ENCODE results near the gene RBM3.
"Not testable (repeated sequence)": the region's sequence is repeated elsewhere in the genome, so short reads cannot be mapped to it uniquely, and the experiment has no call there.

Gene RBM3

GRCh38 chrX:48574270-48575266 is at the start of gene RBM3:
Gene RBM3, plus strand, starts transcription at chrX:48574484. Its CDS starts 697 bp downstream, at chrX:48575181.
- DNase-seq (ENCODE audit: low spot score): peak; percentile 96

- not testable (repeated sequence) for DNase-seq (ENCODE audit: low spot score)
Measured at GRCh38 chrX:48525853-48526252, 48.4 kb upstream of the RBM3 start.

DNA sequence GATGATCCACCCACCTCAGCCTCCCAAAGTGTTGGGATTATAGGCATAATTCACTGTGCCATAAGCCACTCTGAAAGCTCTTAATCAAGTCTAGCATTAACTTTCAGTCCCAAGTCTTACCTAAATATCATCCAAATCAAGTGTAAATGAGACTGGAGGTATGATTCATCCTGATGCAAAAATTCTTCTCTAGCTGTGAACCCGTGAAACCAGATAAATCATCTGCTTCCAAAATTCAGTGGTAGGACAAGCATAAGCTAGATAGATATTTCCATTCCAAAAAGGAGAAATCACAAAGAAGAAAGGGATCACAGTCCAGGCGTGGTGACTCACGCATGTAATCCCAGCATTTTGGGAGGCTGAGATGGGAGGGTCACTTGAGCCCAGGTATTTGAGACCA is 43.5 kb upstream of the RBM3 start:
- DNase-seq (ENCODE audit: low spot score): no peak

GRCh38 chrX:48531358-48531959 is 42.8 kb upstream of the RBM3 start:
- peak; percentile 82 for DNase-seq (ENCODE audit: low spot score)

GRCh38 chrX:48532161-48532560 is 42.1 kb upstream of the RBM3 start:
- DNase-seq (ENCODE audit: low spot score): no peak

DNA sequence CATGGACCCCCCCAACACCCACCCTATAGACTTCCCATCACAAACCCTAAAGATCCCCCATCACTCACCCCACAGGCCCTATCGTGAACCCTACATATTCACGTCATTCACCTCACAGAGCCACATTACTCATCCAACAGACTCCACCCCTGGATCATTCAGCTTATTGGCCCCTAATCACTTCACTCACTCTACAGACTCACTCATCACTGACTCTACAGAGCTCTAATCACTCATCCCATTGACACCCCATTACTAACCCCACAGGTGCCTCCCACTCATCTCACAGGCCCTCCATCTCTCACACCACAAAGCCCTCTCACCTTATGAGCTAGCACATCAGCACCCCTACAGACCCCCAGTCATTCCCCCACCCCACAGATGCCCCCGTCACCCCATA is 41.1 kb upstream of the RBM3 start:
- DNase-seq (ENCODE audit: low spot score): no peak

- no peak for DNase-seq (ENCODE audit: low spot score)
Measured at GRCh38 chrX:48538641-48539344, 35.5 kb upstream of the RBM3 start.

DNA sequence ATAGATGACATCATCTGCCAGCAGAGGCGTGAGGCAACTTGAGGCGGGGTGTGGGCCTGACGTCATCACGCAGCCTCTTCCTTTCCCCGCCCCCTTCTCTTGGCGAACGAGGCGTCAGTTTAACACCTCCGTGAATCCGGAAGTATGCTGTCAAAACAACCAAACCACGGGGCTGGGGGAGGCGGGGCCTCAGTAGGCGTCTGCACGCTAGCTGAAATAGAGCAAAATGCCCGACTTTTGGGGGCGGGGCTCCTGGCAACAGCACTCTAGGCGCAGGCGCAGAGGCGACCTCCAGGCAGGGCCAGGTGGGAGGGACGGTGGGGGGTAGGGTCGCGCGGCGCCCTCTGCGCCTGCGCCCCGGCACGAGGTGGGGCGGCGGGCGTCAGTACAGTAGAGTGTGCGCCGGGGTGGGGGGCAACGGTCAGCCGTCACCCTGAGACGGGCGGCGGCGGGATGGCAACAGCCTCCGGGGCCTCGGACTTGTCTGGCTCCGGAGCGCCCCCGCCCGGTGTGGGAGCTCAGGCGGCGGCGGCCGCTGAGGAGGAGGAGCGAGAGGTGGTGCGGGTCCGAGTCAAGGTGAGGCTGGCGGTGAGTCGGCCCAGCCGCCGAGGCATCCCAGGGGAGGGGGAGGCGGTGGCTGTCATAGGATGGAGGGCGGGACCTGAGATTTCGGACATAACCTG is 34.8 kb upstream of the RBM3 start, which contains the start of gene TBC1D25:
TSS of gene TBC1D25 (plus strand) at position 370 of the 683 bp plus-strand sequence. CDS start at position 454, 84 bp downstream.
- DNase-seq (ENCODE audit: low spot score): peak; percentile 98

GRCh38 chrX:48540028-48540375 is 34.3 kb upstream of the RBM3 start:
- no peak for DNase-seq (ENCODE audit: low spot score)

DNA sequence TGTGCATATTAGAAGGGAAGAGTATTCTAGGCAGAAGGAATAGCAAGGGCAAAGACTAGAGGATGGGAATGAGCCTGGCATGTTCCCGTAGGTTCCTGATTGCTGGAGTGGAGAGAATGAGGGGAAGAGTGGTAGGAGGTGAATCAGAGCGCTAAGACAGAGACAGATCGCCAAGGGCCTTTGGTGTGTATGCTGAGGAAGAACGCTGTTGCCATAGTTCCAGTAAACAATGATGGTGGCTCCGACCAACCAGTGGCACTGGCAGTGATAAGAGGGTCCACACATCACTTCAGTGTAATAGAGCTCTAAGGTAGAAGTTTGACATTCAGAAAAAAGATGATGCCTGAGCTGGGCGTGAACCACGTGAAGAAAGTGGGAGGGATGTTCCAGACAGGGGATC is 33.8 kb upstream of the RBM3 start:
- DNase-seq (ENCODE audit: low spot score): no peak

DNA sequence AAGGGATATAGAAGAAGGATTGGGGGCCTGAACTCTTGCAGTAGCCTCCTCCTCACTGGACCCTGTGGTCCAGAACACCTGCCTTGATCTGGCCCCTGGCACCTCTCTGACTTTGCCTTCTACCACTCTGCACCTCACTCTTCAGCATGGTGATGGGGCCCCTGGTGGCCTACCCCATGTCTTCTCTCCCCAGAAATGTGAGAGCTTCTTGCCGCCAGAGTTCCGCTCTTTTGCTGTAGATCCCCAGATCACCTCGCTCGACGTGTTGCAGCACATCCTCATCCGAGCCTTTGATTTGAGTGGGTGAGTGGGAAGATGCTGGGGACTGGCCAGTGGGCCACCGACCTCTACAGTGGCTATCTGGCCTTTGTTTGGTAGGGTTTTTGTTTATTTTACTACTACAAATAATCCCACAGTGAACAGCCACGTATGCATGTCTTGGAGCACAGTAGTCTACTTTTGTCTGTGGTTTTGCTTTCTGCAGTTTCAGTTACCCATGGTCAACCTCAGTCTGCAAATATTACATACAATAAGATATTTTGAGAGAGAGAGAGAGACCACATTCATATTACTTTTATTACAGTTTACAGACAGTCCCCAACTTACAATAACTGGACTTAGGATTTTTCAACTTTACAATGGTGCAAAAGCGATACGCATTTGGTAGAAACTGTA is 33.0 kb upstream of the RBM3 start:
- no peak for DNase-seq (ENCODE audit: low spot score)

DNA sequence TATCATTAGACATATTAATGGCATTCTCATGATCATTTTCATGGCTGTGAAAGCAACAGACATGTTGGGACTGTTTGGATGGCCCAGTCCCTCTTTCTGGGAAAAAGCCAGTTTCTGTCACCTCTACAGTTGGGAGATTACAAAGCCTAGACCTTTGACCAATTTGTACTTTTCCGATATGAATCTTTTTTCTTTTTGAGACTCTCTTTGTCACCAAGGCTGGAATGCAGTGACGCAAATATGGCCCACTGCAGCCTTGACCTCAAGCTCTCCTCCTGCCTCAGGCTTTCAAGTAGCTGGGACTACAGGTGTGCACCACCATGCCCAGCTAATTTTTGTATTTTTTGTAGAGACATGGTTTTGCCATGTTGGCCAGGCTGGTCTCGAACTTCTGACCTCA is 25.4 kb upstream of the RBM3 start:
- no peak for DNase-seq (ENCODE audit: low spot score)

DNA sequence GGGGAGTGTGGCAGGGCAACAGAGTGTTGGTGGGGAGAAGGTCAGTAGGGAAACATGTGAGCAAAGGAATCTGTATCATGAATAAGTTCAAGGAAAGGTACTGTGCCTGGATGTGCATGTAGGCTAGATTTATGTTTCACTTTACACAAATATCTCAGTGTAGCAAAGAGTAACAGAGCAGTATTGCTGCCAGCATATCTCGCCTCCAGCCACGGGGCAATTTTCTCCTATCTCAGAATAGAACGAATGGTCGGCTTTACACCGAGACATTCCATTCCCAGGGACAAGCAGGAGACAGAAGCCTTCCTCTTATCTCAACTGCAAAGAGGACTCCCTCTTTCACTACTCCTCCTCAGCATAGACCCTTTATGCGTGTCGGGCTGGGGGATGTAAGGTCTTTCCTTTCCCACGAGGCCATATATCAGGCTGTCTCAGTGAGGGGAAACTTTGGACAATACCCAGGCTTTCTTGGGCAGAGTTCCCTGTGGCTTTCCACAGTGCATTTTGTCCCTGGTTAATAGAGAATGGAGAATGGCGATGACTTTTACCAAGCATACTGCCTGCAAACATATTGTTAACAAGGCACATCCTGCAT is 18.5 kb upstream of the RBM3 start:
- DNase-seq (ENCODE audit: low spot score): not testable (repeated sequence)

DNA sequence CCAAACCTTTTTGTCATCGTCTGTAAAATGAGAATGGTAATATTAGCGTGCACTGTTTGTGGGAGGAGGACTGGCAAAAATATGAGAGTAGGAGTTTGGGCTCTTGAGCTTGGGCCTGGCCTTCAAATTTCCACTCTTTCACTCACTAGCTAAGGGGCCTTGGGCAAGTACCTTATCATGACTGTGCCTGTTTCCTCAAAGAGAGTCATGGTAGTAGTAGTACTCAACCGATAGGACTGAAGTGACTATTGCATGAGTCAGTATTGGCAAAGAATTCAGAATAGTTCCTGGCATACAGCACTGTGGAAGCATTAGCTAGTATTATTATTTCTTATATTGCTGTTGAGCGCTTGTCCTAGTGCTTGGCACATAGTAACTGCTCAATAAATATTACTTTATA is 16.0 kb upstream of the RBM3 start:
- DNase-seq (ENCODE audit: low spot score): no peak

- DNase-seq (ENCODE audit: low spot score): no peak
Measured at GRCh38 chrX:48559636-48560035, 14.6 kb upstream of the RBM3 start.

- no peak for DNase-seq (ENCODE audit: low spot score)
Measured at GRCh38 chrX:48560056-48560455, 14.2 kb upstream of the RBM3 start.

DNA sequence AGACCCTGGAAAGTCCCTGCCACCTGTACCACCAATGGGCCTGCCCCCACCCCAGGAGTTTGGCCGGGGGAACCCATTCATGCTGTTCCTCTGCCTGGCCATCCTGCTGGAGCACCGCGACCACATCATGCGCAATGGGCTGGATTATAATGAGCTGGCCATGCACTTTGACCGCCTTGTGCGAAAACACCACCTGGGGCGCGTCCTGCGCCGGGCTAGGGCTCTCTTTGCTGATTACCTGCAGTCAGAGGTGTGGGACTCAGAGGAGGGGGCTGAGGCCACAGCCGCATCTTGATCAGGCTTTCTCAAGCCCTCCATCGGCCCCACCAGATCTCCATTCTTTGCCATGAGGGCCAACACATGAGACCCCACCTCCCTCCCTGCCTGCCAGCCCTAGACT is 13.6 kb upstream of the RBM3 start:
- DNase-seq (ENCODE audit: low spot score): no peak

DNA sequence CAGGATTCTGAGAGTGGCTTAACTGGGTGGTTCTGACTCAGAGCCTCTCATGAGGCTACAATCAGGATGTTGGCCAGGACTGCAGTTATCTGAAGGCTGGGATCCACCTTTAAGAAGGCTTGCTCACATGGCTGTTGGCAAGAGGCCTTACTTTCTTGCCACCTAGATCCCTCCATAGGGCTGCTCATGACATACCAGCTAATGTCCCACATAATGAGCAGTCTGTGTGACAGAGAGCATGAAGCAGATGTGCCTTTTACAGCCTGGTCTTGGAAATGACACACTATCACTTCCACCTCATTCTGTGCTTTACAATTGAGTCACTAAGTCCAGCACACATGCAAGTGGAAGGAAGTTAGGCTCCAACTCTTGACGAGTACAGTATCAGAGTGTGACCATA is 4.3 kb upstream of the RBM3 start:
- no peak for DNase-seq (ENCODE audit: low spot score)

- DNase-seq (ENCODE audit: low spot score): no peak
Measured at GRCh38 chrX:48573690-48574269, 504 bp upstream of the RBM3 start.

GRCh38 chrX:48575642-48576041 is 1.4 kb downstream of the RBM3 start:
- no peak for DNase-seq (ENCODE audit: low spot score)

DNA sequence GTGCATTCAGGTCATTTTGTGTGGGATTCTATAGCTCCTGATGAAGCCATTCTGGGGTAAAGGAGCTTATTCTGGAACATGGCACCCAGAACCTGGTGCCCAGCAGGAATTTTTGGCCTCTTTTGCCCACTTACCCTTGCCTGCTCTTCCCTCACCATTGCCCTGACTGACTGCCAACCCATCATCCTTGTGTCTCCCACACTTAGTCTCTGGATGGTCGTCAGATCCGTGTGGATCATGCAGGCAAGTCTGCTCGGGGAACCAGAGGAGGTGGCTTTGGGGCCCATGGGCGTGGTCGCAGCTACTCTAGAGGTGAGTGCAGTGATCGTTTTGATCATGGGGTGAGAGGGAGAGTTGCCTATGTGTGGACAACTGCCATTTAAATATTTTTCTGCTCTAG is 1.8 kb downstream of the RBM3 start:
- DNase-seq (ENCODE audit: low spot score): no peak
